ENCODE data around the gene GIMAP5. TPM values are rescaled to one million over a fixed set of nuclear protein-coding genes. Genes with fewer than 3 reads are reported as not detected.

The GIMAP5 gene
- total RNA-seq, 1 experiment from 2014 or later, result not detected

- Histone ChIP-seq H3K4ac (ENCODE audit: low read depth, low read length) (no peak overlapping the region), H2AFZ (ENCODE audit: low read length) (no peak overlapping the region), H3K4me2 (ENCODE audit: insufficient read depth, insufficient read length, low read length) (no peak overlapping the region), H3K56ac (ENCODE audit: insufficient read length, low read depth, low read length) (no peak overlapping the region), H4K8ac (replicated peaks; ENCODE audit: insufficient read length, low read depth, low read length) (no peak overlapping the region), H4K91ac (ENCODE audit: insufficient read length, low read depth, low read length) (no peak overlapping the region), H3K27me3 (ENCODE audit: insufficient read depth, low read length) (peaks cover 4% of the 10 kb centered on the region; the same call in 1 of the 2 replicates), H2BK5ac (ENCODE audit: insufficient read length, low read length) (no peak overlapping the region), H3K23ac (ENCODE audit: insufficient read length, low read depth, low read length) (no peak overlapping the region), H2BK120ac (ENCODE audit: low read depth, low read length, poor library complexity, severe bottlenecking) (no peak overlapping the region), H2BK15ac (ENCODE audit: low read depth, low read length) (no peak overlapping the region), H2BK20ac (ENCODE audit: low read depth, low read length, poor library complexity, severe bottlenecking) (no peak overlapping the region), H3K9me3 (ENCODE audit: control insufficient read depth, low read depth, low read length) (no peaks in the 10 kb centered on the region), H4K20me1 (ENCODE audit: control insufficient read depth, insufficient read depth, insufficient read length) (no peaks in the 10 kb centered on the region), H3K18ac (ENCODE audit: insufficient read length, low read depth, low read length) (no peak overlapping the region), H3K79me2 (ENCODE audit: insufficient read depth, low read length) (no peaks in the 10 kb centered on the region), H3T11ph (ENCODE audit: low read length) (no peak overlapping the region), H4K5ac (ENCODE audit: insufficient read length, low read depth, low read length) (no peak overlapping the region), H3K4me1 (ENCODE audit: insufficient read depth, low read length) (no peaks in the 10 kb centered on the region), H3K14ac (ENCODE audit: insufficient read depth, low read length) (no peak overlapping the region; the same call in 1 of the 2 replicates), H3K23me2 (ENCODE audit: insufficient read length, low read depth, low read length, poor library complexity, severe bottlenecking) (no peaks in the 10 kb centered on the region), H3K27ac (ENCODE audit: insufficient read length, low read depth, low read length) (no peak overlapping the region), H3K9ac (ENCODE audit: extremely low read depth, insufficient read length, low read length) (no peak overlapping the region), H2BK12ac (ENCODE audit: insufficient read length, low read depth, low read length) (no peak overlapping the region), H3K79me1 (ENCODE audit: insufficient read depth, low read depth, low read length, poor library complexity, severe bottlenecking) (no peaks in the 10 kb centered on the region), H2AK5ac (ENCODE audit: insufficient read length, low read length) (no peak overlapping the region)
- H3K9me3 Mint-ChIP-seq, result peaks cover 7 to 23% of the 10 kb centered on the region in 2 experiments
- no CpG with 5 or more reads among the region's 4 CpGs for WGBS (ENCODE audit: extremely low coverage, insufficient read length, low lambda C conversion rate)
- H3K27me3 Mint-ChIP-seq (ENCODE audit: low read depth), result peaks cover 100% of the 10 kb centered on the region
- H3K27ac Mint-ChIP-seq, result no peak overlapping the region
- TF ChIP-seq CTCF (conservative IDR thresholded peaks at IDR 0.05), result no peak
- DNase-seq, result no peak
- no peaks in the 10 kb centered on the region; a peak in 1 of 7 replicates for H3K36me3 Mint-ChIP-seq (ENCODE audit: insufficient read depth in 1 of 3, low read depth in 3 of 3)
- H3K4me3 Mint-ChIP-seq, result no peak overlapping the region
- H3K4me1 Mint-ChIP-seq, result no peaks in the 10 kb centered on the region
Measured at GRCh38 chr7:150717814-150718420, 19.3 kb upstream of the GIMAP5 start.
